Lower lobe of right lung (tissue), 2 donors: ENCODE data around the gene ADARB1. TPM values are rescaled to one million over a fixed set of nuclear protein-coding genes. Genes with fewer than 3 reads are reported as not detected.

Source experiments
- ATAC-seq, 2 donors: fragments of 200-7000 bp; cut with Tn5 transposase; one replicate each; pipeline ENCODE4 v1.9.1; 2020 to 2022; ENCODE audit warnings: mild to moderate bottlenecking in 2 of 2, moderate library complexity in 2 of 2
- DNase-seq: peaks from one replicate; pipeline ENCODE4 v3.0.0-alpha.2; 2020
- H3K27ac ChIP-seq: fragments of 200-600 bp; one replicate; pipeline ENCODE4 v1.8.0; 2022
- H3K27me3 ChIP-seq: fragments of 200-600 bp; one replicate; pipeline ENCODE4 v1.8.0; 2022; ENCODE audit warnings: low read depth
- H3K36me3 ChIP-seq: fragments of 200-600 bp; one replicate; pipeline ENCODE4 v1.8.0; 2022; ENCODE audit warnings: mild to moderate bottlenecking
- H3K4me1 ChIP-seq: fragments of 200-600 bp; one replicate; pipeline ENCODE4 v1.8.0; 2022
- H3K4me3 ChIP-seq: fragments of 200-600 bp; one replicate; pipeline ENCODE4 v1.8.0; 2022; ENCODE audit warnings: mild to moderate bottlenecking
- H3K9me3 ChIP-seq: fragments of 200-600 bp; one replicate; pipeline ENCODE4 v1.8.0; 2022
- intact Hi-C: fragments of 100-400 bp; cut with DNase I; formaldehyde crosslinking; loops from one replicate; pipeline ENCODE4 v1.11.0; 2022
- total RNA-seq: library from RNA; stranded (reverse); fragmentation: NEBNext Ultra II Directional; extraction: Animal tissue kit (Norgen Biotek cat#: 25700); gene quantifications from one replicate; pipeline ENCODE4 v1.2.1, GENCODE V29; 2021
- TF ChIP-seq, protein P1 (sequence below): fragments of 200-600 bp; IDR thresholded peaks from one replicate; pipeline ENCODE4 v1.8.0; 2022; ENCODE audit warnings: antibody characterized with exemption, mild to moderate bottlenecking
- donor health status: DM: no; HTN: yes; CAD: no; lungs with severe emphysema.

Gene ADARB1
- total RNA-seq, 1 donor from 2014 or later, result 48.2 TPM

DNA sequence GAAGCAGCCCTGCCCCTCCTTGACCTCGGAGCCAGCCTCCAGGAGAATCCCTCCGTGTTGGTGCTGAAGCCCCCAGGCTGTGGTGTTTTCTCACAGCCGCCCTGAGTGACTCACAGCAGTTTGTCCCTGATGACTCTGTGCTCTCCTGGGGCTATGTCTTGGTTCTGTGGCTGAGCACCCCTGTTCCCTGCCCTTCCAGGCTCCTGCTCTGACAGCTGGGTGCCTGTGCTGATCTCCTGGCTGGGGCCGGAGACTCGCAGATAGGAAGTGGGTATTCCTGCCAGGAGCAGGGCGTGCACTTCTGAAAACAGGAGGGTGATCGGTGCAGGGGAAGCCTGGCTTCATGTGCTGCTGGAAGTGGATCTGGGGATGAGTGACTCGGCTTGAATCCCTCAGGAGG lies 178.8 kb downstream of the ADARB1 start:
- Histone ChIP-seq H3K36me3 (no peaks in the 10 kb centered on the region), H3K4me3 (no peak overlapping the region), H3K27ac (no peak overlapping the region), H3K27me3 (peaks cover 51% of the 10 kb centered on the region), H3K4me1 (peaks cover 10% of the 10 kb centered on the region), H3K9me3 (no peaks in the 10 kb centered on the region)
- TF ChIP-seq, protein P1, sequence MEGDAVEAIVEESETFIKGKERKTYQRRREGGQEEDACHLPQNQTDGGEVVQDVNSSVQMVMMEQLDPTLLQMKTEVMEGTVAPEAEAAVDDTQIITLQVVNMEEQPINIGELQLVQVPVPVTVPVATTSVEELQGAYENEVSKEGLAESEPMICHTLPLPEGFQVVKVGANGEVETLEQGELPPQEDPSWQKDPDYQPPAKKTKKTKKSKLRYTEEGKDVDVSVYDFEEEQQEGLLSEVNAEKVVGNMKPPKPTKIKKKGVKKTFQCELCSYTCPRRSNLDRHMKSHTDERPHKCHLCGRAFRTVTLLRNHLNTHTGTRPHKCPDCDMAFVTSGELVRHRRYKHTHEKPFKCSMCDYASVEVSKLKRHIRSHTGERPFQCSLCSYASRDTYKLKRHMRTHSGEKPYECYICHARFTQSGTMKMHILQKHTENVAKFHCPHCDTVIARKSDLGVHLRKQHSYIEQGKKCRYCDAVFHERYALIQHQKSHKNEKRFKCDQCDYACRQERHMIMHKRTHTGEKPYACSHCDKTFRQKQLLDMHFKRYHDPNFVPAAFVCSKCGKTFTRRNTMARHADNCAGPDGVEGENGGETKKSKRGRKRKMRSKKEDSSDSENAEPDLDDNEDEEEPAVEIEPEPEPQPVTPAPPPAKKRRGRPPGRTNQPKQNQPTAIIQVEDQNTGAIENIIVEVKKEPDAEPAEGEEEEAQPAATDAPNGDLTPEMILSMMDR, result no peak
- ATAC-seq, result no peak
- intact Hi-C loops, result no loop called here
- DNase-seq, result no peak

DNA sequence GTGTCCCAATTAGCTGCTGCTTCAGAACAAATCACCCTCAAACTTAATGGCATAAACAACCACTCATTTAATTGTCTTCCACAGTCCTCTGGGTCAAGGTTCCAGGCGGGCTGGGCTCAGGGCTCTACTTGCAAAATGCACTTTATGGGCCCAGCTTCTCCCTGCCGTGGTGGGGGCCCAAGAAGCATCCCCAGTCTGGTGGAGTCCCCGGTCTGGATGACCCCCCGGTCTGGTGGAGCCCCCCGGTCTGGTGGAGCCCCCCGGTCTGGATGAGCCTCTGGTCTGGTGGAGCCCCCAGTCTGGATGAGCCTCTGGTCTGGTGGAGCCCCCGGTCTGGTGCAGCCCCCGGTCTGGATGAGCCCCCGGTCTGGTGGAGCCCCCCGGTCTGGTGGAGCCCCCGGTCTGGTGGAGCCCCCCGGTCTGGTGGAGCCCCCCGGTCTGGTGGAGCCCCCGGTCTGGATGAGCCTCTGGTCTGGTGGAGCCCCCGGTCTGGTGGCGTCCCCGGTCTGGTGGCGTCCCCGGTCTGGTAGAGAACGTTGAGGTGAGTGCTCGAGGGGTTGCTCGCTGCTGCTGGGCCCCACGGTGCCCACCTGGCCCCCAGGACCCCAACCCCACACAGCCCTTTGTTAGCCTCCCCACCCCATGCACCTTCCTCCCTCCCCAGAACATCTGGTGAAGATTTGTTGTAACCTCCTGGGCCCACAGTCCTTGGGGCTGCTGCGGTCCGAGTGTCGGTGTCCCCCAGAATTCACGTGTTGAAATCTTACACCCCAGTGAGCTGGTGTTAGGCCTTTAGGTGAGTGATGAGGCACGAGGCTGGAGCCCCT lies 179.5 kb downstream of the ADARB1 start:
- no peaks in the 10 kb centered on the region for H3K36me3 ChIP-seq
- TF ChIP-seq, protein P1, result no peak
- ATAC-seq (no peak), DNase-seq (no peak)
- intact Hi-C loops, result no loop called here
- H3K4me1 ChIP-seq, result peaks cover 10% of the 10 kb centered on the region
- no peaks in the 10 kb centered on the region for H3K9me3 ChIP-seq
- H3K27ac ChIP-seq, result no peak overlapping the region
- H3K27me3 ChIP-seq, result peaks cover 51% of the 10 kb centered on the region
- H3K4me3 ChIP-seq, result no peak overlapping the region

DNA sequence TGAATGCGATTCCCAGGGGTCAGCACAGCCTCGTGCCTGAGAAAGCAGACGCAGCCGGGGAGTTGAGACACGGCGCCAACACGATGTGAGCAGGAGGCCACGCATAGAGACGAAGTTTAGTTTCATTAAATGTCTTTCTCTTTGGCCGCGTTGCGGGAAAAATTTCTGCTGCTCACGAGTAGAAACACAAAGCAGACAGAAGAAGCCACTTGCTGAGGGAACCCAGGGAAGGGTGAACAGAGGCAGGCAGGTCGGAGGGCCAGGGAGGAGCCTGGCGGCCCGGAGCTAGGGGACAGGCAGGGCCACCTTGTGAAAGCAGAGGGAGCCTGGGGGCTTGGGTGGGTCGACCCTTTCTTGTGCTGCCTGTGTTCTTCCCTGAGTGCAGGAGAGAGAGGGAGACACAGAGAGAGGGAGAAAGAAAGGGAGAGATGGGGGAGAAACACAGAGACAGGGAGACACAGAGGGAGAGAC lies 180.1 kb downstream of the ADARB1 start:
- Histone ChIP-seq H3K27ac (no peak overlapping the region), H3K27me3 (peaks cover 51% of the 10 kb centered on the region), H3K4me3 (no peak overlapping the region), H3K9me3 (no peaks in the 10 kb centered on the region), H3K36me3 (no peaks in the 10 kb centered on the region), H3K4me1 (peaks cover 10% of the 10 kb centered on the region)
- intact Hi-C loops, result no loop called here
- TF ChIP-seq, protein P1, result no peak
- ATAC-seq, result no peak
- no peak for DNase-seq

DNA sequence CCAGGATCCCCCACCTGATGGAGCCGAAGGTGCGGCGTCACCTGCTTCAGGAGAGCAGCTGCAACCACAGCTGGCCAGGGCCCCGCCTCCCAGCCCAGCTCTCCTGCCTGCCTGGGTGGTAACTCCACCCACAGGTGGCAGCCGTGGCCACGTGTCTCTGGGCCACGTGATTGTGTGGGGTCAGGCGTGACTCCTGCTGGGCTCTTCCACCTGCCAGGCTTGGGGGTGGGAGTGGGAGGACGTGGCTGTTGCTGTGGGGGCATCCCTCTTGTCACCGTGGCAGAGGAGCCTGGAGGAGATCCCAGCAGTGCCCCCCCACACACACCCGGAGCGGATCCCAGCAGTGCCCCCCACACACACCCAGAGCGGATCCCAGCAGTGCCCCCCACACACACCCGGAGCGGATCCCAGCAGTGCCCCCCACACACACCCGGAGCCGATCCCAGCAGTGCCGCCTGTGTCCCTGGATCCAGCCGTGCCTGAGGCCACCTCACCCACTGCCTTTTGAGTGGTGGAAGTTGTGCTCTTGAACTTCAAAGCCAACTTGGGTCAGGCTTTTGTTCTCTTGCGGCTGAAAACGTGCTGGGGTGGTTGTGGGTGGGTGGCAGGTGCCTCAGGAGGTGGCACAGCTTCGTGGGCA lies 181.1 kb downstream of the ADARB1 start:
- Histone ChIP-seq H3K9me3 (no peaks in the 10 kb centered on the region), H3K36me3 (no peaks in the 10 kb centered on the region), H3K4me1 (peaks cover 10% of the 10 kb centered on the region), H3K27me3 (peaks cover 51% of the 10 kb centered on the region), H3K27ac (no peak overlapping the region), H3K4me3 (no peak overlapping the region)
- intact Hi-C loops, result no loop called here
- TF ChIP-seq, protein P1, result no peak
- DNase-seq (no peak), ATAC-seq (no peak)

DNA sequence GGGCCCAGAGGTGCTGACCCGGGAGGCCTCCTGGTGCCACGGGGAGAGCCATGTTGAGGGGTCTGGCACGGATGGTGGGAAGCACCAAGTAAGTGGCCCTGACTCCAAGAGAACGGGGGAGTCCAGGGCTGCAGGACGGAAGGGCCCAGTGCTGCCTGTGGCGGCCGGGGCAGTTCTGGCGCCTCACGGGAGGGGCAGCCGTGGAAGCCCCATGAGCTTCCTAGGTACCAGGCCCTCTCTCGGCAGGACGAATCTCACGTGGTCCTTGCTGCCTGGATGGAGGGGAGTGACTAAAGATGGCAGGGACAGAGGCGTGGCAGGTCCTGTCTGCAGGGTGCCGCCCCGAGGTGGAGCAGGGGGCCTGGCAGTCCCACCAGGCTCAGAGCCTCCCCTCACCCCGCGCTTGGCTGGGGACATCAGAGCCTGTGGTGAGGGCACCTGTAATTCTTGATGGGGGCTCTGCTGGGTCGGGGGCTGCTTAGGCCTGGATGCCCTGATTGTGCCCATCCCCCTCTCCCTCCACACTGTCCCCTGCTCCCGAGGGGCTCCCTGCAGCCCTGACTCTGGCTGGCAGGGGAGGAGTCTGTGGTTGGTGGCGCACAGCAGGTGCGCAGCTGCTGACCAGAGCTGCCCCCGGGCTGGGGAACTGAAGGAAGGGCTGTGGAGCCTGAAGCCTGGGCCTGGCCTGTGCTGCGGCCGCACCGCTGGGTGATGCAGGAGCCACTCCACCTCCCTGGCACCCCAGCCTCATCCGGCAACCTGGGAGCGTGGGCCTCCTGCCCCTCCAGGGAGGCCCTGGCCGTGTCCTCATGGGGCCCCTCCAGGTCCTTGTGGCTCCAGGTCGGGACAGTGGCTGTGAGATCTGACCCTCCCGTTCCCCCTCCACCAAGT lies 181.9 kb downstream of the ADARB1 start:
- peaks cover 46% of the 10 kb centered on the region for H3K27me3 ChIP-seq
- TF ChIP-seq, protein P1, result no peak
- ATAC-seq (no peak), DNase-seq (no peak)
- H3K9me3 ChIP-seq, result no peaks in the 10 kb centered on the region
- no peak overlapping the region for H3K27ac ChIP-seq
- intact Hi-C loops, result no loop called here
- H3K4me3 ChIP-seq, result no peak overlapping the region
- no peaks in the 10 kb centered on the region for H3K36me3 ChIP-seq
- H3K4me1 ChIP-seq, result peaks cover 10% of the 10 kb centered on the region
